ENCODE measurements around the gene MCM9. TPM values are rescaled to one million over a fixed set of nuclear protein-coding genes. Genes with fewer than 3 reads are reported as not detected.

MCM9 gene
- total RNA-seq, result 14.1 and 17.2 TPM in 2 replicates

GRCh38 chr6:118934461-118935330 is at the start of gene MCM9:
MCM9 (minus strand) TSS chr6:118935159; CDS start chr6:118931723, 3,436 bp downstream.

DNA sequence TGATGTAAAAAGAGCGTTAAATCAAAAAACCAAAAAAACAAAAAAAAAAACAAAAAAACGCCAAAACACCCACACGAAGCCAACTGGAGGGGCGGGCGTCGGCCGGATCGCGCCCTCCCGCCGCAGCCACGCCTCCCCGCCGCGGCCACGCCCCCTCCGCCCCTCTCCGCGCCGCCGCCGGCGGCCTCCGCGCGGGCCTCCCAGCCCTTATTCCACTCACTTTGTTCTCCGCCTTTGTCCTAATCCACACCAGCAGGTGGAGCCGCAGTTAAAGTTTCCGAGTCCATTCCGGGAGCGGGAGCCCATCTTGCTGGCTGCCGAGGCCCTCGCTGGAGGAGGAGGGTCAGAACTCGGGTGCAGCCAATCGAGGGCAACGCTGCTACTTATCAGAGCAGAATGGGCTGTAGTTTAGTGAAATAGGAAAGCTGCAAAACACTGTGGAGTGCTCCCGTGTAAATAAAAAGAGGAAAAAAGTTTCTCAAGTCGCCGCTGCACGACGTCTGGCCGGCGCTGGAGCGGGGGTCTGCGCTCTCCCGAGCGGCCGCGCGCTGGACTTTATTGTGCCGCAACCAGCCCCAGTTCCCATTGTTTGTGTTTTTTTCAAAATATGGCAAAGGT is 41.0 kb downstream of the MCM9 start, which contains the start of gene ASF1A:
Gene ASF1A, plus strand, starts transcription at position 346 of the 618 bp plus-strand sequence. Its CDS starts 262 bp downstream, at position 608.

Other genes starting within 250 kb of the MCM9 start
- 20.1 and 26.0 TPM in 2 replicates for gene ASF1A, start 41.0 kb downstream of the MCM9 start, total RNA-seq
- gene FAM184A, start 143.5 kb upstream of the MCM9 start, total RNA-seq, result 1.00 and 1.1 TPM in 2 replicates

Data from uterine smooth muscle cell (primary cell).